Right lobe of liver (tissue), 6 donors: ENCODE data around the gene KIF19. TPM values are rescaled to one million over a fixed set of nuclear protein-coding genes. Genes with fewer than 3 reads are reported as not detected.

Source experiments
- ATAC-seq, 4 donors: fragments of 200-7000 bp; cut with Tn5 transposase; one replicate each; pipeline ENCODE4 v1.9.1; 2020; ENCODE audit warnings: mild to moderate bottlenecking in 4 of 4, moderate library complexity in 4 of 4
- DNase-seq, 3 donors: peaks; one replicate each; pipeline ENCODE4 v3.0.0-alpha.2; 2020
- H3K27ac ChIP-seq, 3 donors: fragments of 200-600 bp; one replicate each; pipeline ENCODE4 v1.8.0; 2022
- H3K27me3 ChIP-seq, 2 donors: fragments of 200-600 bp; one replicate each; pipeline ENCODE4 v1.8.0; 2022
- H3K36me3 ChIP-seq, 4 donors: fragments of 200-600 bp; sonication (generic) in 1 of 4; one replicate each; pipeline versions ENCODE4 v1.5.1 to v1.8.0; 2017 to 2022; ENCODE audit warnings: control low read depth in 1 of 4
- H3K4me1 ChIP-seq, 4 donors: fragments of 200-600 bp; sonication (generic) in 1 of 4; one replicate each; pipeline versions ENCODE4 v1.5.1 to v1.8.0; 2017 to 2022; ENCODE audit warnings: control low read depth in 1 of 4
- H3K4me3 ChIP-seq, 3 donors: fragments of 200-600 bp; one replicate each; pipeline ENCODE4 v1.8.0; 2022
- H3K9me3 ChIP-seq, 4 donors: fragments of 200-600 bp; sonication (generic) in 1 of 4; one replicate each; pipeline versions ENCODE4 v1.5.1 to v1.8.0; 2017 to 2022; ENCODE audit warnings: control low read depth in 1 of 4
- CTCF ChIP-seq, 4 donors: fragments of 200-600 bp in 3 of 4; fragments of 450-650 bp in 1 of 4; IDR thresholded peaks; one replicate each; pipeline versions ENCODE4 v1.5.1 to v1.8.0; 2016 to 2022; ENCODE audit warnings: antibody characterized with exemption in 4 of 4, mild to moderate bottlenecking in 2 of 4
- POLR2A ChIP-seq: fragments of 450-650 bp; IDR thresholded peaks from one replicate; pipeline ENCODE4 v1.6.1; 2017; ENCODE audit warnings: antibody characterized with exemption, mild to moderate bottlenecking
- WGBS: methylation state at CpG from one replicate; pipeline ENCODE4 v1.1.6; 2018; ENCODE audit warnings: low coverage, low lambda C conversion rate; ENCODE audit not compliant: insufficient coverage; ENCODE audit errors: missing lambda C conversion rate; 5-methylcytosine and 5-hydroxymethylcytosine counted together
- intact Hi-C, 2 donors: fragments of 100-400 bp; cut with DNase I; formaldehyde crosslinking; loops; one replicate each; pipeline versions ENCODE4 v1.11.2 to v1.14.1; 2022
- total RNA-seq, 6 experiments: library from RNA; depleted of rRNA in 2 of 6; stranded (reverse); fragments of >200 nt in 2 of 6; fragmentation: NEBNext Ultra II Directional in 3 of 6; extraction: Animal tissue kit (Norgen Biotek cat#: 25700) in 3 of 6; gene quantifications; one replicate each; pipeline versions ENCODE4 v1.1.0 to v1.2.4, GENCODE V29; 2016 to 2023
- donor health status: DM: no; HTN: yes; CAD: no.
- donor health status: DM: no; HTN: no; CAD: no.
- donor health status: DM: no; HTN: no; CAD: no.
- donor health status: DM: no; HTN: yes; CAD: no.
- donor health status: DM: no; HTN: yes; CAD: no.

Gene KIF19
- total RNA-seq, 6 experiments from 2014 or later: 0.31 to 1.1 (median 0.64) TPM

- H3K4me3 ChIP-seq: no peak overlapping the region
- WGBS: no CpG with 5 or more reads among the region's 26 CpGs
- no peaks in the 10 kb centered on the region for H3K36me3 ChIP-seq
- ATAC-seq (no peak), DNase-seq (no peak)
- intact Hi-C loops: no loop called here
- no peaks in the 10 kb centered on the region for H3K9me3 ChIP-seq
- no peak for TF ChIP-seq POLR2A
- no peak for TF ChIP-seq CTCF (IDR thresholded peaks at IDR 0.05)
- H3K27ac ChIP-seq: no peak overlapping the region
- no peaks in the 10 kb centered on the region for H3K27me3 ChIP-seq
- peaks cover 0 to 6% (median 0%) of the 10 kb centered on the region in 4 donors for H3K4me1 ChIP-seq
Observed at GRCh38 chr17:74371653-74372147, 45.7 kb downstream of the KIF19 start.

GRCh38 chr17:74372426-74372825, 46.4 kb downstream of the KIF19 start:
- no peaks in the 10 kb centered on the region for H3K9me3 ChIP-seq
- H3K4me1 ChIP-seq: peaks cover 0 to 6% (median 0%) of the 10 kb centered on the region in 4 donors
- no peaks in the 10 kb centered on the region for H3K36me3 ChIP-seq
- TF ChIP-seq CTCF (IDR thresholded peaks at IDR 0.05) (no peak), POLR2A (no peak)
- DNase-seq (no peak), ATAC-seq (no peak)
- 70% methylated on average over 2 of the region's 9 CpGs for WGBS
- H3K27ac ChIP-seq: no peak overlapping the region
- H3K27me3 ChIP-seq: no peaks in the 10 kb centered on the region
- no peak overlapping the region for H3K4me3 ChIP-seq
- intact Hi-C loops: no loop called here

- peaks cover 0 to 6% (median 0%) of the 10 kb centered on the region in 4 donors for H3K4me1 ChIP-seq
- H3K36me3 ChIP-seq: no peaks in the 10 kb centered on the region
- peak; percentile 96 to 98 (median 98) for ATAC-seq
- no peak for TF ChIP-seq CTCF (IDR thresholded peaks at IDR 0.05)
- TF ChIP-seq POLR2A: peak; percentile 56
- peak; percentile 65 to 80 (median 74) for DNase-seq
- no peak overlapping the region for H3K4me3 ChIP-seq
- no peaks in the 10 kb centered on the region for H3K27me3 ChIP-seq
- H3K9me3 ChIP-seq: no peaks in the 10 kb centered on the region
- peak overlapping the region; percentile 63 to 65 (median 64) for H3K27ac ChIP-seq
- WGBS: 65% methylated on average over 9 of the region's 15 CpGs
- intact Hi-C loops: no loop called here
Observed at GRCh38 chr17:74373838-74374606, 48.0 kb downstream of the KIF19 start.

GRCh38 chr17:74374858-74375257, 48.8 kb downstream of the KIF19 start:
- Histone ChIP-seq H3K9me3 (no peaks in the 10 kb centered on the region), H3K27me3 (no peaks in the 10 kb centered on the region), H3K4me3 (no peak overlapping the region), H3K4me1 (peaks cover 0 to 10% (median 4%) of the 10 kb centered on the region in 4 donors), H3K27ac (no peak overlapping the region), H3K36me3 (no peaks in the 10 kb centered on the region)
- WGBS: 93% methylated on average over 3 of the region's 3 CpGs
- TF ChIP-seq CTCF (IDR thresholded peaks at IDR 0.05): no peak
- TF ChIP-seq POLR2A: no peak
- DNase-seq: no peak
- no peak for ATAC-seq
- intact Hi-C loops: loop anchor here in 1 of 2 donors (5.0 kb wide), 1 partner anchor 82 kb away; no protein-coding TSS in a partner anchor
